ENCODE data around the gene FXYD7.

- TF ChIP-seq, protein P1, sequence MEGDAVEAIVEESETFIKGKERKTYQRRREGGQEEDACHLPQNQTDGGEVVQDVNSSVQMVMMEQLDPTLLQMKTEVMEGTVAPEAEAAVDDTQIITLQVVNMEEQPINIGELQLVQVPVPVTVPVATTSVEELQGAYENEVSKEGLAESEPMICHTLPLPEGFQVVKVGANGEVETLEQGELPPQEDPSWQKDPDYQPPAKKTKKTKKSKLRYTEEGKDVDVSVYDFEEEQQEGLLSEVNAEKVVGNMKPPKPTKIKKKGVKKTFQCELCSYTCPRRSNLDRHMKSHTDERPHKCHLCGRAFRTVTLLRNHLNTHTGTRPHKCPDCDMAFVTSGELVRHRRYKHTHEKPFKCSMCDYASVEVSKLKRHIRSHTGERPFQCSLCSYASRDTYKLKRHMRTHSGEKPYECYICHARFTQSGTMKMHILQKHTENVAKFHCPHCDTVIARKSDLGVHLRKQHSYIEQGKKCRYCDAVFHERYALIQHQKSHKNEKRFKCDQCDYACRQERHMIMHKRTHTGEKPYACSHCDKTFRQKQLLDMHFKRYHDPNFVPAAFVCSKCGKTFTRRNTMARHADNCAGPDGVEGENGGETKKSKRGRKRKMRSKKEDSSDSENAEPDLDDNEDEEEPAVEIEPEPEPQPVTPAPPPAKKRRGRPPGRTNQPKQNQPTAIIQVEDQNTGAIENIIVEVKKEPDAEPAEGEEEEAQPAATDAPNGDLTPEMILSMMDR (IDR thresholded peaks at IDR 0.05), result no peak
- TF ChIP-seq POLR2A (IDR thresholded peaks at IDR 0.05), result no peak
Observed at GRCh38 chr19:35177377-35178274, 34.6 kb downstream of the FXYD7 start.

Measured in esophagus squamous epithelium (tissue), 4 donors.